SH-SY5Y (cell line): ENCODE measurements around the gene PLEKHA7.

ENCODE experiments used
- GATA2 ChIP-seq: IDR thresholded peaks from 2 replicates; pipeline ENCODE4 v1.6.1; 2011; ENCODE audit warnings: mild to moderate bottlenecking, low read depth, low read length
- GATA3 ChIP-seq: IDR thresholded peaks from 2 replicates; pipeline ENCODE4 v1.6.1; 2011; ENCODE audit warnings: low read depth, mild to moderate bottlenecking, low read length, moderate library complexity

DNA sequence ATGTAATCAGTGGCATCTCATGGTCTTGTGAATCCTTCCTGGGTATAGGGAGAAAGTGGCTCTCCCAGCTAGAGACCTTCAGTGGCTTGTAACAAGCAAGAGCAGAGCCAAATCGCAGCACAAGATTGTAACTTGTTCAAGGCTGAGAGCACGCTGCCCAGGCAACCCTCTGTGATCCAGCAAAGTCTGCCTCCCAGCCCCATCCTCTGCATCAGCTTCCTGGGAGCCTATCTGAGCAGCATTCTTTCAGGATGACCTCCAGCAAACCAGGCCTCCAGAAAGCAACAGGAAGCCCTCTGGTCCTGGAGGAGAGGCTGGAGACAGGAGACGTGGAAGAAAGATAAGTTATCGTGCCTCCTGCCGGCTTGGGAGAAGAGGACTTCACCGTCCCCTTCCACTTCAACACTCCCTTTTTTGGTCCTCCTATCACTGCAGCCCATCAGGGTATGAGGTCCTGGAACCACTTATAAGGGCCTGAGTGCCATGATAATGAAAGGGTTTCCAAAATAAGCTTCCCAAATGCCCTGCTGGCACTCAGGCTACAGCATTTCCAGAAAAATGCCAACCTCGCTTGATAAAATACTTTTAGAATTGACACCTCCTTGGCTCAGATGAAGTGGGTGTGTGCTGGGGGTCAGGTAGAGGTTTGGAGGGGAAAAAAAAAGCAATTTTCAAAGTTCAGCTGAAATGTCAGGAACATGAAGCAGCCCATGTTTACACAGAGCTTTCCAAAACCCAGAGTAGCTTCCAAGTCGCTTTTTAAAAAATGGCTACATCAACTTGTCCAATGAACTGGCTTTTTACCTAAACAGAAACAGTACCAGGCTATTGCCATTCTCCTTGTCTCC lies 80.2 kb downstream of the PLEKHA7 start:
- no peak for TF ChIP-seq GATA3
- TF ChIP-seq GATA2 = no peak
